Fibroblast of mammary gland (primary cell): ENCODE data around the gene DNAAF5.

Source experiments
- DNase-seq: peaks from one replicate; pipeline ENCODE4 v3.0.0-alpha.2; 2010; ENCODE audit warnings: low read depth
- H3K4me3 ChIP-seq: 2 replicates; pipeline ENCODE4 v1.5.1; 2011; ENCODE audit warnings: low read depth, mild to moderate bottlenecking, low read length, moderate library complexity; ENCODE audit not compliant: control insufficient read depth
- CTCF ChIP-seq: conservative IDR thresholded peaks from 2 replicates; pipeline ENCODE4 v1.5.1; 2011; ENCODE audit warnings: low read depth, low read length, inconsistent platforms; ENCODE audit not compliant: control insufficient read depth, insufficient read depth

Gene DNAAF5

GRCh38 chr7:777728-778078, 51.2 kb downstream of the DNAAF5 start:
- no peak for DNase-seq
- no peak for TF ChIP-seq CTCF
- H3K4me3 ChIP-seq = no peak overlapping the region

GRCh38 chr7:778271-778967, 51.9 kb downstream of the DNAAF5 start:
- no peak for TF ChIP-seq CTCF
- H3K4me3 ChIP-seq = no peak overlapping the region
- no peak for DNase-seq

GRCh38 chr7:778968-779451, 52.5 kb downstream of the DNAAF5 start:
- TF ChIP-seq CTCF = no peak
- no peak for DNase-seq
- no peak overlapping the region for H3K4me3 ChIP-seq

- no peak for TF ChIP-seq CTCF
These were observed 53.0 kb downstream of the DNAAF5 start for GRCh38 chr7:779480-779879.

GRCh38 chr7:780081-780480, 53.6 kb downstream of the DNAAF5 start:
- no peak overlapping the region for H3K4me3 ChIP-seq
- no peak for TF ChIP-seq CTCF
- no peak for DNase-seq

More at GRCh38 chr7:779480-779879, 53.0 kb downstream of the DNAAF5 start:
- no peak overlapping the region for H3K4me3 ChIP-seq
- DNase-seq = no peak

- H3K4me3 ChIP-seq = no peak overlapping the region
- no peak for DNase-seq
- no peak for TF ChIP-seq CTCF
These were observed 54.0 kb downstream of the DNAAF5 start for GRCh38 chr7:780516-780915.
